Measurements from ENCODE around the gene LAMB3.

DNA sequence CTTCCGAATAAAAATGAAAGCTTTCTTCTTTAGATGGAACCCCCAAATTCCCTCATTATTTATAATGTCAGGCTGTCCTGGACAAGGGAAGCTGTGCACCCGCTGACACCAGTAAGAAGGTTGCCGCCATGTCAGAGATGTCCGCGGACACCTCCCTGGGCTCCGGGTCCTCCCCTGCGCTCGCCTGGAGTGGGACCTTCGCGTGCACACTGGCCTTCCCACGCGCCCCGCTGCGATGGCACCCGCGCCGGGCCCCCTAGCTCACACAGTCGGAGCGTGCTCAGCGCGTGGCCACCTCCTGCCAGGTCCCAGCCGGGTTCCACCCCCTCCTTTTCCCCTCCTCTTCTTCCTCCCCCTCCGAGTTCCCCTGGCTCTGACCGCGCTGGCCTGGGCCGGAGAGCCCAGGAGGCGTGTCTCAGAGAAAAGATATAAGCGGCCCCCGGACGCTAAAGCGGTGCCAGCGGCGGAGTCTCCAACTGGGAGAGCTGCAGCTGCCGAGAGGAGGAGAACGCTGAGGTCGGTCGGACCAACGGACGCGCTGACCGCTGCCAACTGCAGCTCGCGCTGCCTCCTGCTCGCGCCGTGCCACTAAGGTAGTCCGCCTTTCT lies 22.8 kb upstream of the LAMB3 start, which contains the start of gene G0S2:
- TF ChIP-seq BACH1 (IDR thresholded peaks at IDR 0.05; ENCODE audit: borderline replicate concordance), result no peak
- TF ChIP-seq EZH2 (IDR thresholded peaks at IDR 0.05; ENCODE audit: borderline replicate concordance, control insufficient read depth, low read depth, low read length), result no peak
- TF ChIP-seq, protein P1, sequence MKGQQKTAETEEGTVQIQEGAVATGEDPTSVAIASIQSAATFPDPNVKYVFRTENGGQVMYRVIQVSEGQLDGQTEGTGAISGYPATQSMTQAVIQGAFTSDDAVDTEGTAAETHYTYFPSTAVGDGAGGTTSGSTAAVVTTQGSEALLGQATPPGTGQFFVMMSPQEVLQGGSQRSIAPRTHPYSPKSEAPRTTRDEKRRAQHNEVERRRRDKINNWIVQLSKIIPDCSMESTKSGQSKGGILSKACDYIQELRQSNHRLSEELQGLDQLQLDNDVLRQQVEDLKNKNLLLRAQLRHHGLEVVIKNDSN (IDR thresholded peaks at IDR 0.05; ENCODE audit: borderline replicate concordance, extremely low read length, insufficient read depth, low read depth, low read length), result no peak
- TF ChIP-seq, protein P2, sequence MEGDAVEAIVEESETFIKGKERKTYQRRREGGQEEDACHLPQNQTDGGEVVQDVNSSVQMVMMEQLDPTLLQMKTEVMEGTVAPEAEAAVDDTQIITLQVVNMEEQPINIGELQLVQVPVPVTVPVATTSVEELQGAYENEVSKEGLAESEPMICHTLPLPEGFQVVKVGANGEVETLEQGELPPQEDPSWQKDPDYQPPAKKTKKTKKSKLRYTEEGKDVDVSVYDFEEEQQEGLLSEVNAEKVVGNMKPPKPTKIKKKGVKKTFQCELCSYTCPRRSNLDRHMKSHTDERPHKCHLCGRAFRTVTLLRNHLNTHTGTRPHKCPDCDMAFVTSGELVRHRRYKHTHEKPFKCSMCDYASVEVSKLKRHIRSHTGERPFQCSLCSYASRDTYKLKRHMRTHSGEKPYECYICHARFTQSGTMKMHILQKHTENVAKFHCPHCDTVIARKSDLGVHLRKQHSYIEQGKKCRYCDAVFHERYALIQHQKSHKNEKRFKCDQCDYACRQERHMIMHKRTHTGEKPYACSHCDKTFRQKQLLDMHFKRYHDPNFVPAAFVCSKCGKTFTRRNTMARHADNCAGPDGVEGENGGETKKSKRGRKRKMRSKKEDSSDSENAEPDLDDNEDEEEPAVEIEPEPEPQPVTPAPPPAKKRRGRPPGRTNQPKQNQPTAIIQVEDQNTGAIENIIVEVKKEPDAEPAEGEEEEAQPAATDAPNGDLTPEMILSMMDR (IDR thresholded peaks at IDR 0.05 in 2 of 3, conservative IDR thresholded peaks at IDR 0.05 in 1 of 3; ENCODE audit: control insufficient read depth in 2 of 3, extremely low read depth in 1 of 3, insufficient read depth in 1 of 3, low read depth in 3 of 3, low read length in 3 of 3), result no peak
- TF ChIP-seq, protein P3, sequence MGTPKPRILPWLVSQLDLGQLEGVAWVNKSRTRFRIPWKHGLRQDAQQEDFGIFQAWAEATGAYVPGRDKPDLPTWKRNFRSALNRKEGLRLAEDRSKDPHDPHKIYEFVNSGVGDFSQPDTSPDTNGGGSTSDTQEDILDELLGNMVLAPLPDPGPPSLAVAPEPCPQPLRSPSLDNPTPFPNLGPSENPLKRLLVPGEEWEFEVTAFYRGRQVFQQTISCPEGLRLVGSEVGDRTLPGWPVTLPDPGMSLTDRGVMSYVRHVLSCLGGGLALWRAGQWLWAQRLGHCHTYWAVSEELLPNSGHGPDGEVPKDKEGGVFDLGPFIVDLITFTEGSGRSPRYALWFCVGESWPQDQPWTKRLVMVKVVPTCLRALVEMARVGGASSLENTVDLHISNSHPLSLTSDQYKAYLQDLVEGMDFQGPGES (IDR thresholded peaks at IDR 0.05), result no peak
- no peak for TF ChIP-seq EP300 (IDR thresholded peaks at IDR 0.05; ENCODE audit: borderline replicate concordance in 1 of 2, control insufficient read depth in 1 of 2, low read depth in 2 of 2, low read length in 2 of 2)
- no peak for TF ChIP-seq GABPA (IDR thresholded peaks at IDR 0.05; ENCODE audit: low read depth)
- TF ChIP-seq, protein P4, sequence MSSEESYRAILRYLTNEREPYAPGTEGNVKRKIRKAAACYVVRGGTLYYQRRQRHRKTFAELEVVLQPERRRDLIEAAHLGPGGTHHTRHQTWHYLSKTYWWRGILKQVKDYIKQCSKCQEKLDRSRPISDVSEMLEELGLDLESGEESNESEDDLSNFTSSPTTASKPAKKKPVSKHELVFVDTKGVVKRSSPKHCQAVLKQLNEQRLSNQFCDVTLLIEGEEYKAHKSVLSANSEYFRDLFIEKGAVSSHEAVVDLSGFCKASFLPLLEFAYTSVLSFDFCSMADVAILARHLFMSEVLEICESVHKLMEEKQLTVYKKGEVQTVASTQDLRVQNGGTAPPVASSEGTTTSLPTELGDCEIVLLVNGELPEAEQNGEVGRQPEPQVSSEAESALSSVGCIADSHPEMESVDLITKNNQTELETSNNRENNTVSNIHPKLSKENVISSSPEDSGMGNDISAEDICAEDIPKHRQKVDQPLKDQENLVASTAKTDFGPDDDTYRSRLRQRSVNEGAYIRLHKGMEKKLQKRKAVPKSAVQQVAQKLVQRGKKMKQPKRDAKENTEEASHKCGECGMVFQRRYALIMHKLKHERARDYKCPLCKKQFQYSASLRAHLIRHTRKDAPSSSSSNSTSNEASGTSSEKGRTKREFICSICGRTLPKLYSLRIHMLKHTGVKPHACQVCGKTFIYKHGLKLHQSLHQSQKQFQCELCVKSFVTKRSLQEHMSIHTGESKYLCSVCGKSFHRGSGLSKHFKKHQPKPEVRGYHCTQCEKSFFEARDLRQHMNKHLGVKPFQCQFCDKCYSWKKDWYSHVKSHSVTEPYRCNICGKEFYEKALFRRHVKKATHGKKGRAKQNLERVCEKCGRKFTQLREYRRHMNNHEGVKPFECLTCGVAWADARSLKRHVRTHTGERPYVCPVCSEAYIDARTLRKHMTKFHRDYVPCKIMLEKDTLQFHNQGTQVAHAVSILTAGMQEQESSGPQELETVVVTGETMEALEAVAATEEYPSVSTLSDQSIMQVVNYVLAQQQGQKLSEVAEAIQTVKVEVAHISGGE (CRISPR knock-in tag; IDR thresholded peaks at IDR 0.05), result no peak
